Right renal pelvis (tissue), 4 donors: Measurements from ENCODE around the gene RNF213. TPM values are rescaled to one million over a fixed set of nuclear protein-coding genes. Genes with fewer than 3 reads are reported as not detected.

ENCODE experiments used
- DNase-seq, 4 donors: peaks; one replicate each; pipeline ENCODE4 v3.0.0-alpha.2; 2013; ENCODE audit warnings: low read depth in 4 of 4, low spot score in 3 of 4, missing footprints in 1 of 4
- polyA plus RNA-seq, 4 donors: library from polyadenylated mRNA; unstranded; fragments of 120-200 nt; gene quantifications; one replicate each; pipeline ENCODE4 v1.2.1, GENCODE V29; 2013; ENCODE audit not compliant: insufficient read length in 4 of 4

RNF213 gene
- polyA plus RNA-seq, 4 donors: 51.7 to 61.4 (median 55.2) TPM

- no peak for DNase-seq
Measured at GRCh38 chr17:80345841-80346497, 85.3 kb downstream of the RNF213 start.

GRCh38 chr17:80346498-80347275, 86.0 kb downstream of the RNF213 start:
- DNase-seq: no peak

GRCh38 chr17:80347536-80347935, 86.9 kb downstream of the RNF213 start:
- DNase-seq: no peak

- no peak for DNase-seq
Measured at GRCh38 chr17:80347948-80348351, 87.3 kb downstream of the RNF213 start.

- DNase-seq: no peak
Measured at GRCh38 chr17:80348551-80349150, 88.0 kb downstream of the RNF213 start.

- no peak for DNase-seq
Measured at GRCh38 chr17:80349151-80349651, 88.5 kb downstream of the RNF213 start.

- no peak for DNase-seq
Measured at GRCh38 chr17:80349751-80350150, 89.1 kb downstream of the RNF213 start.

- no peak for DNase-seq
Measured at GRCh38 chr17:80352216-80352895, 91.7 kb downstream of the RNF213 start.

GRCh38 chr17:80352991-80353665, 92.5 kb downstream of the RNF213 start:
- DNase-seq: no peak

GRCh38 chr17:80353718-80354275, 93.1 kb downstream of the RNF213 start:
- DNase-seq: no peak

- no peak for DNase-seq
Measured at GRCh38 chr17:80354336-80354735, 93.7 kb downstream of the RNF213 start.

- DNase-seq: no peak
Measured at GRCh38 chr17:80356231-80356856, 95.7 kb downstream of the RNF213 start.

GRCh38 chr17:80358131-80358530, 97.5 kb downstream of the RNF213 start:
- no peak for DNase-seq

GRCh38 chr17:80358861-80359260, 98.2 kb downstream of the RNF213 start:
- DNase-seq: no peak

- no peak for DNase-seq
Measured at GRCh38 chr17:80359422-80360110, 98.9 kb downstream of the RNF213 start.

GRCh38 chr17:80360396-80360795, 99.7 kb downstream of the RNF213 start:
- DNase-seq: no peak

- no peak for DNase-seq
Measured at GRCh38 chr17:80361495-80362220, 101.0 kb downstream of the RNF213 start.

GRCh38 chr17:80362428-80363119, 101.9 kb downstream of the RNF213 start:
- no peak for DNase-seq
